Activated T-cell treated with anti-CD3 and anti-CD28 coated beads, Interleukin-2, amount 50 U/mL, for 4 hours (primary cell): ENCODE results near the gene TP53BP2. TPM values are rescaled to one million over a fixed set of nuclear protein-coding genes. Genes with fewer than 3 reads are reported as not detected.
"Not testable (repeated sequence)": the region's sequence is repeated elsewhere in the genome, so short reads cannot be mapped to it uniquely, and the experiment has no call there.

Source experiments
- ATAC-seq, 2 donors: fragments of 200-7000 bp; cut with Tn5 transposase; one replicate each; pipeline ENCODE4 v1.10.0; 2021
- DNase-seq: peaks from one replicate; pipeline ENCODE4 v3.0.0-alpha.2; 2020
- H3K27me3 Mint-ChIP-seq: one replicate; pipeline ENCODE4 v1.8.0; 2021; ENCODE audit warnings: low read depth, mixed read lengths
- H3K36me3 Mint-ChIP-seq: one replicate; pipeline ENCODE4 v1.8.0; 2022; ENCODE audit warnings: mixed read lengths; ENCODE audit not compliant: insufficient read depth
- H3K4me1 Mint-ChIP-seq: one replicate; pipeline ENCODE4 v1.8.0; 2021; ENCODE audit warnings: low read depth, mixed read lengths
- H3K4me3 Mint-ChIP-seq: one replicate; pipeline ENCODE4 v1.8.0; 2021; ENCODE audit warnings: mild to moderate bottlenecking, moderate library complexity, mixed read lengths
- H3K9me3 Mint-ChIP-seq: one replicate; pipeline ENCODE4 v1.8.0; 2021; ENCODE audit warnings: mixed read lengths
- total RNA-seq, 3 donors: library from RNA; stranded (reverse); gene quantifications; one replicate each; pipeline ENCODE4 v1.2.1, GENCODE V29; 2021

Gene TP53BP2
- total RNA-seq, 3 donors from 2014 or later, result 60.9 to 89.1 (median 79.1) TPM

DNA sequence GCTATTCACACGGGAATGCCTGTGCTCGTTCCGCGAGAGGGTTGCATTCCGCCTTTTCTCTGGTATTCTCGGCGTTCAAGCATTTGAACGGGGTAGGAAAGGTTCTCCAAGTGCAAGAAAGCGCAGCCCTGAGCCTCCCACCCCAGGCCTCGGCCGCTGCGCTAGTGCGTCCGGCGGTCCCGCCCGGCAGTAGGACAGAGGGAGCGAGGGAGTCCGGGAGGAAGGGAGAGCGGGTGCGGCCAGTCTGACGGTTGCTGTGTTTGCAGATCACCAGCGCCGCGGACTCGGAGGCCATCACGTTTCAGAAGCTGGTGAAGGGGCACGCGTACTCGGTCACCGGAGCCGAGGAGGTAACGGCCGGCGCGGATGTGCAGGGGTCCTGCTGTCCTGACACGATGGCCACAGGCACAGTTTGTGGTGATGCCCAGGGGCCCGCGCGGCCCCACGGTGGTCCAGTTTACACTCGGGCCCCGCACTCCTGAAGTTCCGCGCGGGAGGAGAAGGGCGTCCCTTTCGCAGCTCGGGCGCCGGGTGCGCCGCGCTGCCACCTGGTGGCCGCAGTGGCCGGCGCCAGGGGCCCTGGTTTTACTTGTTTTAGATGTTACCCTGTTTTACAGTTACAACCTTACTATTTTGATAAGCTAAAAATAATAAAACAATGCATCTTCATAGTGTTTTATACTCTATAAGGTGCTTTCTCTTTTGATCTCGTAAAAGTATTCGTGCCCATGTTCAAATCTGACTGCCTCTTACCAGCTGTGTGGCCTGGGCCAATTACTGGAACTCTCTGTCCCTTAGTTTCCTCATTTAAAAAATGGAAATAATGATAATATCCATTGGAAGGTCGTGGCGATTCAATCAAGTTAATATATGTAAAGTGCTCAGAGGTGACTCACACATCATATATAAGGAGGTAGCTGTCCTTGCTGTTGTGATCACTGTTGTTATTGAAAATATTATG lies 96.7 kb downstream of the TP53BP2 start:
- Mint-ChIP-seq H3K9me3 (no peaks in the 10 kb centered on the region), H3K4me3 (peak overlapping the region; percentile 71), H3K36me3 (peaks cover 28% of the 10 kb centered on the region), H3K27me3 (no peaks in the 10 kb centered on the region), H3K4me1 (peaks cover 18% of the 10 kb centered on the region)
- ATAC-seq (peak; percentile 86 to 92), DNase-seq (peak; percentile 63)

DNA sequence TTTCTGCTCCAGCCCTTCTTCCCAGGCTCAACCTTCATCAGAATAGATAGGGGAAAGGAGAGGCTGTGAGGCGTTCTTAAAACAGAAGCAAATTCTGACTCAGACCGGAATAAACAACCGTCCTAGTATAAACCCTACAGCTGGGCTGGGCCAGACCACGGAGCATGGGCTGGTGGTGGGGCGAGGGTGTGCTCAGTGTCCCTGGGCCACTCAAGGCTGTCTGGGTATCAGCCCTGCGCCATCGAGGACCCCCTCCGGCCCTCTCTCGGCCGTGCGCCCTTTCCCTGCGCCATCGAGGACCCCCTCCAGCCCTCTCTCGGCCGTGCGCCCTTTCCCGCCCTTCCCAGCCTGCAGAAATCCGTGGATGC lies 97.4 kb downstream of the TP53BP2 start:
- peaks cover 18% of the 10 kb centered on the region for H3K4me1 Mint-ChIP-seq
- H3K9me3 Mint-ChIP-seq, result no peaks in the 10 kb centered on the region
- no peak for DNase-seq
- no peaks in the 10 kb centered on the region for H3K27me3 Mint-ChIP-seq
- peaks cover 24% of the 10 kb centered on the region for H3K36me3 Mint-ChIP-seq
- peak; percentile 38 to 47 for ATAC-seq
- H3K4me3 Mint-ChIP-seq, result peak overlapping the region; percentile 71

DNA sequence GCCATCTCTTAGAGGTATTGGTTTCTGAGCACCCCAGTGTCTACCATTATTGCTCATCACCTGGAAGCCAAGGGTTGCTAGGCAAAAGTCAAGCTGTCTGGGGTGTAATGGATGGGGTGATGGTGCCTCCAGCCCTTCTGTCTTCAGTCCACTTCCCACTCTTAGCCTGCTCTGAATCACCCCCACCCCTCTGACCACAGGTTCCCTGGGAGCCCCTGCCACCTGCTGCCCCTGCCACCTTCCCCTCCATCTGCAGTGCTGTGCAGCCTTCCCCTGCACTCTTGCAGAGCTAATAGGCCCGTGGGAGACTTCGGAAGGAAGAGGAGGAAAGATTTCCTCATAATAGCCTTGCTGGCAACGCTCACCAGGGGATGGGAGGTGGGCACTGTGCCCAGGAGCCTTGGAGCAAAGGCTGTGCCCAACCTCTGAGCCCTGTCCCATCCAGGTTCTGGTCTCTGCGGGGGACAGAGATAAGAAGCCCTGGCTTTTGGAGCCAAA lies 97.9 kb downstream of the TP53BP2 start:
- no peak for DNase-seq
- H3K4me1 Mint-ChIP-seq, result peaks cover 18% of the 10 kb centered on the region
- peak in 1 of 2 donors; percentile 24 for ATAC-seq
- H3K4me3 Mint-ChIP-seq, result no peak overlapping the region
- no peaks in the 10 kb centered on the region for H3K27me3 Mint-ChIP-seq
- H3K36me3 Mint-ChIP-seq, result peaks cover 19% of the 10 kb centered on the region
- no peaks in the 10 kb centered on the region for H3K9me3 Mint-ChIP-seq

DNA sequence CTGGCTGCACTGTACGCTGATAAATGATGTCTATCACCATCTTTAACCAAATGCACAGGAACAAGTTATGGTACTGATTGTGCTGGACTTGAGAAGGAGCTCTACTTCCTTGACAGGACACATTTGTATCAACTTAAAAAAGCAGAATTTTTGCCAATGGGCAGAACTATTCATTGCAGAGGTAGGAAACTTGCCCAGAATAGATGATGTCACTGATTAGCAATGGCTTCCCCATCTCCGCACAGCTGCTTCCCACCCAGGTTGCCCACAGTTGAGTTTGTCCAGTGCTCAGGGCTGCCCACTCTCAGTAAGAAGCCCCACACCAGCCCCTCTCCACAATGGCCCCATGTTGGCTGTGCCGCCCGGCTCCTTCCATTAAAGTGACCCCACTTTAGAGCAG lies 100.0 kb downstream of the TP53BP2 start:
- H3K36me3 Mint-ChIP-seq, result peaks cover 9% of the 10 kb centered on the region
- peaks cover 18% of the 10 kb centered on the region for H3K4me1 Mint-ChIP-seq
- DNase-seq, result no peak
- H3K27me3 Mint-ChIP-seq, result no peaks in the 10 kb centered on the region
- H3K4me3 Mint-ChIP-seq, result no peak overlapping the region
- ATAC-seq, result no peak
- no peaks in the 10 kb centered on the region for H3K9me3 Mint-ChIP-seq

DNA sequence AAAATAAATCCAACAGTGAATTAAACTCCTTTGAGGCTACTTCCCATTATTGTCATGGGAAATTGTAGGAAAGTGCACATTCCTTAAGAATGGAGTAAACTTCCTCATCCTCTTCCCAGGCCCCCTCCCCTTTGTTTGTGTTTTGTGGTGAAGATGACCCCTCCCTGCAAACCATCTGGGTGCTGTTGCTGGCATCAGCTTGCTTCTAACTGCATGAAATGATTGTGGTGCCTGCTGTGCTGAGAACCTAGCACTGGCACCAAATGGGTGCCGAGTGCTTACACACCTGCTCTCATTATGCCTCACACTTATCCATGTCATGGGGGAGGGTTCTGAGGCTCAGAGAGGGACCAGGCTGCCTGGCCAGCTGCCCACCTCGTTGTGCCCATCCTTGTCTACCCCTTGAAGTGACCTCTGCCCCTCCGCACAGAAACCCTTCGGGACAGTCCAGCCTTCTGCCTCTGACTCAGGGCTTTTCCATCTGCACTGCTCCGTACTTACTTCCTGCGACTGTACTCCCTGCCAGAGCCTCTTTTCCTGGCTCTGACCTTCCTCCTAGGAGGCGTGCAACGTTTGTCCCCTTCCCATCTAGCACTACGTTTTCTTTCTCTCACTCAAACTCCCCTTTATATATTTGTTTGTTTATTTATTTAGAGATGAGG lies 102.8 kb downstream of the TP53BP2 start:
- H3K4me3 Mint-ChIP-seq, result no peak overlapping the region
- peaks cover 7% of the 10 kb centered on the region for H3K4me1 Mint-ChIP-seq
- no peak for ATAC-seq
- no peaks in the 10 kb centered on the region for H3K27me3 Mint-ChIP-seq
- peaks cover 13% of the 10 kb centered on the region for H3K36me3 Mint-ChIP-seq
- no peaks in the 10 kb centered on the region for H3K9me3 Mint-ChIP-seq
- no peak for DNase-seq

DNA sequence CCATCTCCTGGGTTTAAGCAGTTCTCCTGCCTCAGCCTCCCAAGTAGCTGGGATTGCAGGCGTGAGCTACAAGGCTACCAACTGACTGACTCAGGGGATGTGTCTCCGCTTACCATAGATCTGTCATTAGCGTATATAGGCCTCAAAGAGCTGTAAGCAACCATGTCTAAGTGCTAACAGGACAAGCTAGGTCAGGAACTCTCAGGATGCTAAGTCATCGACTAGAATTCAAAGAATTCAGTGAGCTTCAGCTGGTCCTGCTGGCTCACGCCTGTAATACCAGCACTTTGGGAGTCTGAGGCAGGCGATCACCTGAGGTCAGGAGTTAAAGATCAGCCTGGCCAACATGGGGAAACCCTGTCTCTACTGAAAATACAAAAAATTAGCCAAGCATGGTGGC lies 103.9 kb downstream of the TP53BP2 start:
- Mint-ChIP-seq H3K27me3 (no peaks in the 10 kb centered on the region), H3K4me1 (no peaks in the 10 kb centered on the region), H3K36me3 (peaks cover 8% of the 10 kb centered on the region), H3K9me3 (no peaks in the 10 kb centered on the region), H3K4me3 (no peak overlapping the region)
- ATAC-seq (no peak), DNase-seq (no peak)

DNA sequence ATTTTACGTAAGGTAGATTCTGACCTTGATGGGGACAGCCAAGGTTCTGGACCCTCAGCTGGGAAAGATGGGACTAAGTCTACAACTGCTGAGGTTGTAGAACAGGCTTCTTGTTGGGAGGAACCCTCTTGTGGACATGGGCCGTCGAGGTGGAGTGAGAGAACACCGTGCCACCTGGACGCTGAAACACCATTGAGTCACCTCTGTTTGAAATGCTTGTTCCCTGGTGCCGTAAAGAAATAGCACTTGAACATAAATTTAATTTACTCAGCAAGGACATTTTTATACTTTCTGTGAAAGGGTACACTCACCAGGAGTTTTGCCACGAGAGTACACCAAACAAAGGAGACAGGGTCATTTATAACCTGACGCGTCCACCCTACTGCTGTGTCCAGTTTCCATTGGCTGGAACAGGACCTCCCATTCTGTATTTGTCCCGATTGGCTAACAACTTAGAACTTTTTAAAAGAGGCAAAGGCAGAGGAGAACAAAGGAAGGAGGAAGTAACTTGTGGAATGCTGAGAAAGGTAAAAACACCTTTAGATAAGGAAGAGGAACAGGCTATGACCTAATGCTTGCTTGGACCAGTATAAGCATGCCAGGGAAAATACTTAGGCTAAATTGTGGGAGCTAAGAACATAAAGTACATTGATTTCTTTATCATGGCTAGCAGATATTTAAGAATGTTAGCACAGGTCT lies 105.6 kb downstream of the TP53BP2 start:
- H3K4me3 Mint-ChIP-seq, DNase-seq, H3K36me3 Mint-ChIP-seq, H3K27me3 Mint-ChIP-seq, ATAC-seq, H3K9me3 Mint-ChIP-seq, H3K4me1 Mint-ChIP-seq: not testable (repeated sequence)

DNA sequence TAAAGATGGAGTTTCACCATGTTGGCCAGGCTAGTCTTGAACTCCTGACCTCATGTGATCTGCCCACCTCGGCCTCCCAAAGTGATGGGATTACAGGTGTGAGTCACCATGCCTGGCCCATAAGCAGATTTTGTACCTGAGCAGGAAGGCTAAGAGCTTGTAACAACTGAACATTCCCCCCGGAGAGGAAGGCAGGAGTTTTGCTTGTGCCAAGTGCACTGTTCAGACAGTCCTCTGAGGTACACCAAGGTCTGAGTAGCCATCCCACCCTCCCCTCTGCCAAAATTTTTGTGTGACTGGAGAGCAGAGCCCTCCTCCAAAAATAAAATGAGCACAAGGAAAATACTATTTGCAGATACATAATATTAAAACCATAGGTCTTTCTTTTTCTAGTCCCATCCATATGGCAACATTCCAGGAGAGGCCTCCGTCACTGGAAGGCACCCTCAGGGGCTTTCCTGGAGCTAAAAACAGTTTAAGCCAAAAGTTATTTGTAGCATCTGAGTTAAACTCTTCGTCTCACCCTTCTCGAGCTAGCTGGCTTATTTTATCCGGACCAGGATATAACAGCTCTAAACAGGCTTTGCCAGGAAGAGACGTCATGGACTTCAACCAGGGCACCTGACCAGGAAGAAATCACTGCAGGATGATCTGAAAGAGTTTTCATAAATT lies 106.2 kb downstream of the TP53BP2 start:
- H3K4me1 Mint-ChIP-seq, result peaks cover 5% of the 10 kb centered on the region
- peaks cover 8% of the 10 kb centered on the region for H3K36me3 Mint-ChIP-seq
- H3K4me3 Mint-ChIP-seq, result no peak overlapping the region
- DNase-seq, result no peak
- ATAC-seq, result no peak
- H3K9me3 Mint-ChIP-seq, result no peaks in the 10 kb centered on the region
- no peaks in the 10 kb centered on the region for H3K27me3 Mint-ChIP-seq

DNA sequence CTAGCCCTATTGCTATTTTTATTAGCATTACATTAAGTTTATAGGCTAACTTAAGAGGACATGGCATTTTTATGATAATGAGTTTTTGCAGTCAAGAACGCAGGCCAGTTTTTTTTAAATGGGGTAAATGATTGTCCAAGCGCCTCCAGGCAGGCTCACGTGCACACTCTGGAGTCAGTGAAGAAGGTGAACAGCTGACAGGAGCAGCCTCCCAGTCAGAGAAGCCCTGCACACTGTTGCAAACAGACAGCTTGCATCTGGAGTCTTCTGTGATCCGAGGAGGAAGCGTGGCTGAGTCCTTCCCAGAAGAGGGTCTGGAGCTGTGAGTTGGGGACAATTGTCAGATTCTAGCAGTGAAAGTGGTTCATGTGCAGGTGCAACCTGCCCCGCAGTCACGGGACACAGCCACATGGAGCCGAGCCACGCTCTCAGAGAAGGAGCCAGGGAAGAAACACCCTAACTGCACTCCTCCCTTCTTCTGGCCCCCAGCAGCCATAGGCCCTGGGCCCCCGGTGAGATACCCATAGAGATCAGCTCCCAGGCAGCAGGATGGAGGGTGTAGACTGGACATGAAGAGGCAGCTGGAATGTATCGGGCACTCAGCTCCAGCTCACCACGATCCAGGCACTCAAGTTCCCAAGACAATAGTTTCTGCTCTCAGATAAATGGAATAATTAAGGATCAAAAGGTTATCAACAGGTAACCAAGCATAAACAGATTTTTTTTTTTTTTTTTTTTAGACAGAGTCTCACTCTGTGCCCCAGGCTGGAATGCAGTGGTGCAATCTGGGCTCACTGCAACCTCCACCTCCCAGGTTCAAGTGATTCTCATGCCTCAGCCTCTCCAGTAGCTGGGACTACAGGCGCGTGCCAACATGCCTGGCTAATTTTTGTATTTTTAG lies 107.0 kb downstream of the TP53BP2 start:
- Mint-ChIP-seq H3K27me3 (no peaks in the 10 kb centered on the region), H3K4me1 (peaks cover 8% of the 10 kb centered on the region), H3K4me3 (no peak overlapping the region), H3K36me3 (peaks cover 8% of the 10 kb centered on the region), H3K9me3 (no peaks in the 10 kb centered on the region)
- ATAC-seq (no peak), DNase-seq (no peak)

DNA sequence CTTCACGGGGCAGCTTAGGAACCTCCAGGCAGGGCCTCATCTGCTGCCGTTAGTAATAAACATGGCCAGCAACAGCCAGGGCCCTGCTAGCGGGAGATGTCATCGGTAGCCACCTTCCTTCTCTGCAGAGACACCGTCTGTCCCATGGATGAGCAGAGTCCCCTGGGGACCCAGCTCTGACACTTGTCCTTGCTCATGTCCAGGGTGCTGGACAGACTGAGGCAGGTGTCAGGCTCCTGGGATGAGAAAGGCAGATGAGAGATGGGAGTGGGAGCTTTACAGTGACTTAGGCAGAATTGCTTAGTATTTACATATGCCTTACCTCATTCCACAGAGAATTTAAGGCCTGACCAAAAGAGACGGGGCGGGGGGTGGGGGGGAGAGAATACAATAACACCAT lies 108.4 kb downstream of the TP53BP2 start:
- DNase-seq, result no peak
- Mint-ChIP-seq H3K4me3 (no peak overlapping the region), H3K27me3 (no peaks in the 10 kb centered on the region), H3K4me1 (peaks cover 12% of the 10 kb centered on the region), H3K36me3 (peaks cover 8% of the 10 kb centered on the region), H3K9me3 (no peaks in the 10 kb centered on the region)
- ATAC-seq, result no peak

DNA sequence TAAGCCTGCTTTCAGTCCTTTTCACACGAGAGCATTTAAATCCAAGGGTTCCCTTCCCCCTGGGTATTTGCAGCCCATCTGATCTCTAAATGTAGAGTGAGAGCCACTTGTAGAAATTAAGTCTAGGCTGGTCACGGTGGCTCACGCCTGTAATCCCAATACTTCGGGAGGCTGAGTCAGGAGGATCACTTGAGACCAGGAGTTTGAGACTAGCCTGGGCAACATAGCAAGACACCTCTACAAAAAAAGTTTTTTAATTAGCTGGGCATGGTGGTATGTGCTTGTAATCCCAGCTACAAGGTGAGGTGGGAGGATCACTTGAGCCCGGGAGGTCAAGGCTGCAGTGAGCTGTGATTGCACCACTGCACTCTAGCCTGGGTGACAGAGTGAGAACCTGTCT lies 109.1 kb downstream of the TP53BP2 start:
- peaks cover 15% of the 10 kb centered on the region for H3K4me1 Mint-ChIP-seq
- not testable (repeated sequence) for H3K36me3 Mint-ChIP-seq, H3K9me3 Mint-ChIP-seq

DNA sequence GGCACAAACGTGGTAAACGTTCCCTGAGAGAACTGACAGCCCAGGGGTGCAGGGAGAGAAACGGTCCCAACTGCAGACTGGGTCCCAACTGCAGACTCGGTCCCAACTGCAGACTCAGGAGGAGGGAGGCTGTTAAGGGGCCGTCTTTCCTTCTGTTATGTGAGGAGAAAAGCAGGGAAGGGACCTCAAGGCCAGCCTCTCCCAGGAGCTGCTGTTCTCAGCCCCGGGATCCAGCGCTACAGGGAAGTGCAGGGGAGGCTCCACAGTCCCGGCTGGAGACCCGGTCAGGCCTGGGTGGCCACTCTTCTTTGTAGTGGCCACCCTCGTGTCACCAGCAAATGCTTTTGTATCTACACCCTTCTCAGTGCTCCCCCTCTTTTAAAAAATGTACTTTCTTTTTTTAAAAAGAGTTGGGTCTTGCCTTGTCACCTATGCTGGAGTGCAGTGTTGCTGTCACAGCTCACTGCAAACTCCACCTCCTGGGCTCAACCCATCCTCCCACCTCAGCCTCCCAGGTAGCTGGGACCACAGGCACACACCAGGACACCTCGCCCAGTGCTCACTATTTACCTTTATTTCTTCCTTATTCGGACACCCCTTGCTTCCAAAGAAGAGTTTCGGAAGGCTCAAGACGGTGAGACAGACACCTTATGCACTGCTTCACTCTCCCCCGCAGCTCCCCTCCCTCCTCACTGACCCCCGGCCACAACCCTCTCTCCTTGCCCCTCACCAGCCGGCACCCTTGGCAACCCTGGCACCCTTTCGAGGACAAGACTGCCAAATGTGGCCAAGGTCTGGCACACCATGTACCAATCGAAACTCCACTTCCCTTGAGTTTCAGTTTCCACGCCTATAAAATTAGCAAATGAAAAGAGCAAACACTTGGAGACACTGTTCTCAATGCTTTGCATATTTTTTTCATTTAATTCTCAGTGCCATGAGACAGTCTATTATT lies 111.6 kb downstream of the TP53BP2 start:
- H3K9me3 Mint-ChIP-seq, result no peaks in the 10 kb centered on the region

More for the DNA sequence above, 109.1 kb downstream of the TP53BP2 start:
- H3K4me3 Mint-ChIP-seq, ATAC-seq, DNase-seq, H3K27me3 Mint-ChIP-seq: not testable (repeated sequence)

More for the DNA sequence above, 111.6 kb downstream of the TP53BP2 start:
- DNase-seq (no peak), ATAC-seq (no peak)
- Mint-ChIP-seq H3K4me1 (peaks cover 31% of the 10 kb centered on the region), H3K27me3 (no peaks in the 10 kb centered on the region), H3K4me3 (no peak overlapping the region), H3K36me3 (peaks cover 17% of the 10 kb centered on the region)
